ENCODE results near the gene NOX5. TPM values are rescaled to one million over a fixed set of nuclear protein-coding genes. Genes with fewer than 3 reads are reported as not detected.

The NOX5 gene
- total RNA-seq, 2 experiments from 2014 or later = not detected

GRCh38 chr15:69034352-69034751 lies 19.9 kb downstream of the NOX5 start:
- no peaks in the 10 kb centered on the region for H3K36me3 Mint-ChIP-seq (ENCODE audit: low read depth)
- peaks cover 8% of the 10 kb centered on the region for H3K4me1 Mint-ChIP-seq
- H3K27ac Mint-ChIP-seq = no peak overlapping the region
- H3K9me3 Mint-ChIP-seq = no peaks in the 10 kb centered on the region
- CTCF ChIA-PET = no interaction called here
- no peak overlapping the region for H3K4me3 Mint-ChIP-seq
- POLR2A ChIA-PET = no interaction called here
- DNase-seq = no peak
- peaks cover 9% of the 10 kb centered on the region for H3K27me3 Mint-ChIP-seq

- DNase-seq = no peak
- Mint-ChIP-seq H3K27ac (no peak overlapping the region), H3K27me3 (peaks cover 9% of the 10 kb centered on the region), H3K9me3 (no peaks in the 10 kb centered on the region), H3K36me3 (ENCODE audit: low read depth) (no peaks in the 10 kb centered on the region), H3K4me1 (peaks cover 8% of the 10 kb centered on the region), H3K4me3 (no peak overlapping the region)
- ChIA-PET POLR2A (no interaction called here), CTCF (no interaction called here)
Observed at GRCh38 chr15:69035205-69035917, 20.9 kb downstream of the NOX5 start.

- Mint-ChIP-seq H3K27ac (no peak overlapping the region), H3K9me3 (no peaks in the 10 kb centered on the region), H3K36me3 (ENCODE audit: low read depth) (no peaks in the 10 kb centered on the region), H3K27me3 (peaks cover 8% of the 10 kb centered on the region), H3K4me1 (peaks cover 8% of the 10 kb centered on the region), H3K4me3 (no peak overlapping the region)
- ChIA-PET CTCF (no interaction called here), POLR2A (no interaction called here)
- DNase-seq = no peak
Observed at GRCh38 chr15:69035918-69036258, 21.4 kb downstream of the NOX5 start.

- Mint-ChIP-seq H3K9me3 (no peaks in the 10 kb centered on the region), H3K36me3 (ENCODE audit: low read depth) (no peaks in the 10 kb centered on the region), H3K27me3 (peaks cover 4% of the 10 kb centered on the region), H3K27ac (no peak overlapping the region), H3K4me1 (peaks cover 5% of the 10 kb centered on the region), H3K4me3 (no peak overlapping the region)
- POLR2A ChIA-PET = no interaction called here
- CTCF ChIA-PET = no interaction called here
- no peak for DNase-seq
Observed at GRCh38 chr15:69036826-69037225, 22.3 kb downstream of the NOX5 start.

GRCh38 chr15:69037482-69037881 lies 23.0 kb downstream of the NOX5 start:
- CTCF ChIA-PET = no interaction called here
- H3K27me3 Mint-ChIP-seq = peaks cover 1% of the 10 kb centered on the region
- H3K36me3 Mint-ChIP-seq (ENCODE audit: low read depth) = no peaks in the 10 kb centered on the region
- H3K4me1 Mint-ChIP-seq = peaks cover 2% of the 10 kb centered on the region
- DNase-seq = no peak
- POLR2A ChIA-PET = no interaction called here
- H3K4me3 Mint-ChIP-seq = no peak overlapping the region
- no peaks in the 10 kb centered on the region for H3K9me3 Mint-ChIP-seq
- H3K27ac Mint-ChIP-seq = no peak overlapping the region

- Mint-ChIP-seq H3K4me1 (peaks cover 2% of the 10 kb centered on the region), H3K27me3 (no peaks in the 10 kb centered on the region), H3K9me3 (no peaks in the 10 kb centered on the region), H3K27ac (no peak overlapping the region), H3K36me3 (ENCODE audit: low read depth) (no peaks in the 10 kb centered on the region), H3K4me3 (no peak overlapping the region)
- ChIA-PET POLR2A (no interaction called here), CTCF (no interaction called here)
- no peak for DNase-seq
Observed at GRCh38 chr15:69037977-69038376, 23.5 kb downstream of the NOX5 start.

- H3K9me3 Mint-ChIP-seq = no peaks in the 10 kb centered on the region
- no peak overlapping the region for H3K27ac Mint-ChIP-seq
- ChIA-PET CTCF (no interaction called here), POLR2A (no interaction called here)
- DNase-seq = no peak
- H3K36me3 Mint-ChIP-seq (ENCODE audit: low read depth) = no peaks in the 10 kb centered on the region
- H3K27me3 Mint-ChIP-seq = no peaks in the 10 kb centered on the region
- H3K4me1 Mint-ChIP-seq = peaks cover 2% of the 10 kb centered on the region
- H3K4me3 Mint-ChIP-seq = no peak overlapping the region
Observed at GRCh38 chr15:69038508-69038907, 24.0 kb downstream of the NOX5 start.

GRCh38 chr15:69039516-69040225 lies 25.2 kb downstream of the NOX5 start:
- H3K27me3 Mint-ChIP-seq = no peaks in the 10 kb centered on the region
- H3K4me1 Mint-ChIP-seq = no peaks in the 10 kb centered on the region
- POLR2A ChIA-PET = no interaction called here
- H3K27ac Mint-ChIP-seq = no peak overlapping the region
- no peak for DNase-seq
- H3K36me3 Mint-ChIP-seq (ENCODE audit: low read depth) = no peaks in the 10 kb centered on the region
- no peaks in the 10 kb centered on the region for H3K9me3 Mint-ChIP-seq
- no peak overlapping the region for H3K4me3 Mint-ChIP-seq
- CTCF ChIA-PET = interaction anchor here (2.3 kb wide), 1 partner anchor 8 kb away, joined by 5 read pairs; no protein-coding TSS in a partner anchor

GRCh38 chr15:69042531-69042930 lies 28.0 kb downstream of the NOX5 start:
- no peak for DNase-seq
- Mint-ChIP-seq H3K4me1 (no peaks in the 10 kb centered on the region), H3K27me3 (no peaks in the 10 kb centered on the region)

GRCh38 chr15:69045802-69046201 lies 31.3 kb downstream of the NOX5 start:
- no peak for DNase-seq
- no peaks in the 10 kb centered on the region for H3K4me1 Mint-ChIP-seq
- no peak overlapping the region for H3K27ac Mint-ChIP-seq
- ChIA-PET CTCF (no interaction called here), POLR2A (no interaction called here)
- H3K36me3 Mint-ChIP-seq (ENCODE audit: low read depth) = no peaks in the 10 kb centered on the region
- H3K4me3 Mint-ChIP-seq = no peak overlapping the region
- no peaks in the 10 kb centered on the region for H3K9me3 Mint-ChIP-seq
- H3K27me3 Mint-ChIP-seq = no peaks in the 10 kb centered on the region

More at GRCh38 chr15:69042531-69042930, 28.0 kb downstream of the NOX5 start:
- ChIA-PET CTCF (no interaction called here), POLR2A (no interaction called here)
- H3K9me3 Mint-ChIP-seq = no peaks in the 10 kb centered on the region
- H3K27ac Mint-ChIP-seq = no peak overlapping the region
- H3K36me3 Mint-ChIP-seq (ENCODE audit: low read depth) = no peaks in the 10 kb centered on the region
- no peak overlapping the region for H3K4me3 Mint-ChIP-seq

- no peak overlapping the region for H3K27ac Mint-ChIP-seq
- POLR2A ChIA-PET = no interaction called here
- H3K27me3 Mint-ChIP-seq = peaks cover 3% of the 10 kb centered on the region
- no peak for DNase-seq
- H3K9me3 Mint-ChIP-seq = no peaks in the 10 kb centered on the region
- H3K4me1 Mint-ChIP-seq = no peaks in the 10 kb centered on the region
- CTCF ChIA-PET = no interaction called here
- no peaks in the 10 kb centered on the region for H3K36me3 Mint-ChIP-seq (ENCODE audit: low read depth)
- no peak overlapping the region for H3K4me3 Mint-ChIP-seq
Observed at GRCh38 chr15:69046781-69047180, 32.3 kb downstream of the NOX5 start.

GRCh38 chr15:69049976-69050375 lies 35.5 kb downstream of the NOX5 start:
- no peaks in the 10 kb centered on the region for H3K9me3 Mint-ChIP-seq
- no peak overlapping the region for H3K4me3 Mint-ChIP-seq
- H3K36me3 Mint-ChIP-seq (ENCODE audit: low read depth) = no peaks in the 10 kb centered on the region
- DNase-seq = no peak
- no peaks in the 10 kb centered on the region for H3K4me1 Mint-ChIP-seq
- CTCF ChIA-PET = no interaction called here
- POLR2A ChIA-PET = no interaction called here
- no peak overlapping the region for H3K27ac Mint-ChIP-seq
- H3K27me3 Mint-ChIP-seq = peaks cover 3% of the 10 kb centered on the region

- peaks cover 13% of the 10 kb centered on the region for H3K4me1 Mint-ChIP-seq
- CTCF ChIA-PET = no interaction called here
- H3K27me3 Mint-ChIP-seq = peaks cover 3% of the 10 kb centered on the region
- no peak for DNase-seq
- H3K4me3 Mint-ChIP-seq = no peak overlapping the region
- no peak overlapping the region for H3K27ac Mint-ChIP-seq
- no peaks in the 10 kb centered on the region for H3K36me3 Mint-ChIP-seq (ENCODE audit: low read depth)
- H3K9me3 Mint-ChIP-seq = no peaks in the 10 kb centered on the region
- POLR2A ChIA-PET = no interaction called here
Observed at GRCh38 chr15:69055251-69055650, 40.8 kb downstream of the NOX5 start.

GRCh38 chr15:69056365-69056764 lies 41.9 kb downstream of the NOX5 start:
- CTCF ChIA-PET = no interaction called here
- DNase-seq = no peak
- H3K9me3 Mint-ChIP-seq = no peaks in the 10 kb centered on the region
- H3K27ac Mint-ChIP-seq = no peak overlapping the region
- H3K27me3 Mint-ChIP-seq = no peaks in the 10 kb centered on the region
- no peaks in the 10 kb centered on the region for H3K36me3 Mint-ChIP-seq (ENCODE audit: low read depth)
- POLR2A ChIA-PET = no interaction called here
- H3K4me3 Mint-ChIP-seq = no peak overlapping the region
- peaks cover 21% of the 10 kb centered on the region for H3K4me1 Mint-ChIP-seq

All from activated CD4-positive, alpha-beta T cell treated with anti-CD3 and anti-CD28 coated beads, Interleukin-2, amount 10 ng/mL, durations not matched to agents 7 days and 5 days (primary cell).